Measurements from ENCODE around the gene PMP22. TPM values are rescaled to one million over a fixed set of nuclear protein-coding genes. Genes with fewer than 3 reads are reported as not detected.
A peak's percentile ranks its signal among the peaks of the same experiment; 100 is the strongest.

PMP22 gene
- total and polyA plus RNA-seq, 4 donors: 78.1 to 168 (median 138) TPM

- no peak for TF ChIP-seq CTCF (IDR thresholded peaks at IDR 0.05; ENCODE audit: control extremely low read depth, extremely low read depth)
- Histone ChIP-seq H3K4me1 (ENCODE audit: control insufficient read depth in 5 of 5, insufficient read depth in 5 of 5, low read length in 5 of 5) (peaks cover 0 to 7% (median 3%) of the 10 kb centered on the region in 5 donors), H3K9ac (ENCODE audit: insufficient read depth in 1 of 2, low read length in 2 of 2) (no peak overlapping the region), H3K36me3 (ENCODE audit: control insufficient read depth in 4 of 4, insufficient read depth in 4 of 4, low read length in 4 of 4) (no peaks in the 10 kb centered on the region), H3K27ac (ENCODE audit: low read depth in 1 of 2, low read length in 1 of 2) (no peak overlapping the region), H3K9me3 (ENCODE audit: control insufficient read depth in 4 of 4, insufficient read depth in 3 of 4, low read length in 3 of 4) (no peaks in the 10 kb centered on the region), H3K27me3 (ENCODE audit: control insufficient read depth in 3 of 3, insufficient read depth in 3 of 3, low read length in 2 of 3) (no peaks in the 10 kb centered on the region), H3K4me3 (no peak overlapping the region)
- WGBS, 2 donors: 52 to 63% methylated on average over 2 of the region's 2 CpGs
- DNase-seq (no peak), ATAC-seq (ENCODE audit: insufficient read depth, low FRiP score) (no peak)
Observed at GRCh38 chr17:15284537-15284936, 19.4 kb upstream of the PMP22 start.

GRCh38 chr17:15284107-15284506 lies 19.0 kb upstream of the PMP22 start:
- no peak overlapping the region for H3K27ac ChIP-seq (ENCODE audit: low read depth in 1 of 2, low read length in 1 of 2)
- no peak for DNase-seq
- H3K4me1 ChIP-seq (ENCODE audit: control insufficient read depth in 5 of 5, insufficient read depth in 5 of 5, low read length in 5 of 5): peaks cover 0 to 7% (median 2%) of the 10 kb centered on the region in 5 donors
- TF ChIP-seq CTCF (IDR thresholded peaks at IDR 0.05; ENCODE audit: control extremely low read depth, extremely low read depth): no peak
- no peak overlapping the region for H3K4me3 ChIP-seq
- no peaks in the 10 kb centered on the region for H3K27me3 ChIP-seq (ENCODE audit: control insufficient read depth in 3 of 3, insufficient read depth in 3 of 3, low read length in 2 of 3)
- WGBS, 2 donors: 85 to 89% methylated on average over 6 of the region's 6 CpGs
- no peak overlapping the region for H3K9ac ChIP-seq (ENCODE audit: insufficient read depth in 1 of 2, low read length in 2 of 2)
- no peak for ATAC-seq (ENCODE audit: insufficient read depth, low FRiP score)
- H3K9me3 ChIP-seq (ENCODE audit: control insufficient read depth in 4 of 4, insufficient read depth in 3 of 4, low read length in 3 of 4): no peaks in the 10 kb centered on the region
- H3K36me3 ChIP-seq (ENCODE audit: control insufficient read depth in 4 of 4, insufficient read depth in 4 of 4, low read length in 4 of 4): no peaks in the 10 kb centered on the region

GRCh38 chr17:15281909-15282308 lies 16.8 kb upstream of the PMP22 start:
- WGBS, 2 donors: 80 to 82% methylated on average over 3 of the region's 3 CpGs
- H3K36me3 ChIP-seq (ENCODE audit: control insufficient read depth in 4 of 4, insufficient read depth in 4 of 4, low read length in 4 of 4): no peaks in the 10 kb centered on the region
- TF ChIP-seq CTCF (IDR thresholded peaks at IDR 0.05; ENCODE audit: control extremely low read depth, extremely low read depth): no peak
- no peaks in the 10 kb centered on the region for H3K27me3 ChIP-seq (ENCODE audit: control insufficient read depth in 3 of 3, insufficient read depth in 3 of 3, low read length in 2 of 3)
- no peak overlapping the region for H3K4me3 ChIP-seq
- no peak overlapping the region for H3K27ac ChIP-seq (ENCODE audit: low read depth in 1 of 2, low read length in 1 of 2)
- no peak overlapping the region for H3K9ac ChIP-seq (ENCODE audit: insufficient read depth in 1 of 2, low read length in 2 of 2)
- no peaks in the 10 kb centered on the region for H3K4me1 ChIP-seq (ENCODE audit: control insufficient read depth in 5 of 5, insufficient read depth in 5 of 5, low read length in 5 of 5)
- DNase-seq (no peak), ATAC-seq (ENCODE audit: insufficient read depth, low FRiP score) (no peak)
- H3K9me3 ChIP-seq (ENCODE audit: control insufficient read depth in 4 of 4, insufficient read depth in 3 of 4, low read length in 3 of 4): peaks cover 0 to 2% (median 0%) of the 10 kb centered on the region in 4 donors

GRCh38 chr17:15278924-15279477 lies 13.9 kb upstream of the PMP22 start:
- Histone ChIP-seq H3K27ac (ENCODE audit: low read depth in 1 of 2, low read length in 1 of 2) (no peak overlapping the region), H3K27me3 (ENCODE audit: control insufficient read depth in 3 of 3, insufficient read depth in 3 of 3, low read length in 2 of 3) (no peaks in the 10 kb centered on the region)
- WGBS, 2 donors: 49 to 69% methylated on average over 2 of the region's 2 CpGs

More at GRCh38 chr17:15278924-15279477, 13.9 kb upstream of the PMP22 start:
- Histone ChIP-seq H3K9me3 (ENCODE audit: control insufficient read depth in 4 of 4, insufficient read depth in 3 of 4, low read length in 3 of 4) (peaks cover 0 to 2% (median 0%) of the 10 kb centered on the region in 4 donors), H3K4me3 (no peak overlapping the region), H3K4me1 (ENCODE audit: control insufficient read depth in 5 of 5, insufficient read depth in 5 of 5, low read length in 5 of 5) (no peaks in the 10 kb centered on the region), H3K9ac (ENCODE audit: insufficient read depth in 1 of 2, low read length in 2 of 2) (peak overlapping the region in 1 of 2 donors; percentile 8), H3K36me3 (ENCODE audit: control insufficient read depth in 4 of 4, insufficient read depth in 4 of 4, low read length in 4 of 4) (no peaks in the 10 kb centered on the region)
- no peak for ATAC-seq (ENCODE audit: insufficient read depth, low FRiP score)
- TF ChIP-seq CTCF (IDR thresholded peaks at IDR 0.05; ENCODE audit: control extremely low read depth, extremely low read depth): no peak
- no peak for DNase-seq

All from lung (tissue), 12 donors.